ENCODE results near the gene LMNA.
"Not testable (repeated sequence)": the region's sequence is repeated elsewhere in the genome, so short reads cannot be mapped to it uniquely, and the experiment has no call there.

Gene LMNA

DNA sequence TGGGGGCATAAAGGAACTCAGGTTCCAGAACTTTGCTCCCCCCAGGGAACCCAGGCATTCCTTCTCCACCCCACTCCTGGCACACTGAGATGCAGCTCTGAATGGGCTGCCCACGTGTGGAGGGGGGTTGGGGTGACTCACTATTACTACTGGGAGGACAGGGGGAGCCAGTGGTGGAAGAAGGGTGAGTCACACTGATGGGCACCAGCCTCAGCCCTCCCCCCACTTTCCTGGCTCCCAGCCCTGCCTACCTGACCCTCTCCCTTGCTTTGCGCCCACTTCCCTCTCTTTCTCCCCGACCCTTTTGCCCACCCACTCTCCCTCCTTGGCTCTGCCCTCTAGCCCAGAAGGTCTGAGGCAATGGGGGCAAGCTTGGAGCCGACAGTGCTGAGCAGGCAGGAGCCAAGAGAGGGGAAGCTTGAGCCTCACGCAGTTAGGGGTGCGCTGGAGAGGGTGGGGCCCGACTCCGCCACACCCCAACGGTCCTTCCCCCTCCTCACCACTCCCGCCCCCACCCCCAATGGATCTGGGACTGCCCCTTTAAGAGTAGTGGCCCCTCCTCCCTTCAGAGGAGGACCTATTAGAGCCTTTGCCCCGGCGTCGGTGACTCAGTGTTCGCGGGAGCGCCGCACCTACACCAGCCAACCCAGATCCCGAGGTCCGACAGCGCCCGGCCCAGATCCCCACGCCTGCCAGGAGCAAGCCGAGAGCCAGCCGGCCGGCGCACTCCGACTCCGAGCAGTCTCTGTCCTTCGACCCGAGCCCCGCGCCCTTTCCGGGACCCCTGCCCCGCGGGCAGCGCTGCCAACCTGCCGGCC is at the start of gene LMNA:
Gene LMNA (plus strand): TSS at position 611 of the 818 bp plus-strand sequence. CDS start 208 bp downstream, outside the sequence.
- no peak for DNase-seq (ENCODE audit: low read depth)
- H3K4me3 ChIP-seq (ENCODE audit: low read depth, low read length): peak within 1 kb of the TSS; percentile 71
- TF ChIP-seq, protein P1, sequence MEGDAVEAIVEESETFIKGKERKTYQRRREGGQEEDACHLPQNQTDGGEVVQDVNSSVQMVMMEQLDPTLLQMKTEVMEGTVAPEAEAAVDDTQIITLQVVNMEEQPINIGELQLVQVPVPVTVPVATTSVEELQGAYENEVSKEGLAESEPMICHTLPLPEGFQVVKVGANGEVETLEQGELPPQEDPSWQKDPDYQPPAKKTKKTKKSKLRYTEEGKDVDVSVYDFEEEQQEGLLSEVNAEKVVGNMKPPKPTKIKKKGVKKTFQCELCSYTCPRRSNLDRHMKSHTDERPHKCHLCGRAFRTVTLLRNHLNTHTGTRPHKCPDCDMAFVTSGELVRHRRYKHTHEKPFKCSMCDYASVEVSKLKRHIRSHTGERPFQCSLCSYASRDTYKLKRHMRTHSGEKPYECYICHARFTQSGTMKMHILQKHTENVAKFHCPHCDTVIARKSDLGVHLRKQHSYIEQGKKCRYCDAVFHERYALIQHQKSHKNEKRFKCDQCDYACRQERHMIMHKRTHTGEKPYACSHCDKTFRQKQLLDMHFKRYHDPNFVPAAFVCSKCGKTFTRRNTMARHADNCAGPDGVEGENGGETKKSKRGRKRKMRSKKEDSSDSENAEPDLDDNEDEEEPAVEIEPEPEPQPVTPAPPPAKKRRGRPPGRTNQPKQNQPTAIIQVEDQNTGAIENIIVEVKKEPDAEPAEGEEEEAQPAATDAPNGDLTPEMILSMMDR (IDR thresholded peaks at IDR 0.05; ENCODE audit: low read depth, low read length, missing control alignments): no peak

- DNase-seq (ENCODE audit: low read depth): no peak
- H3K4me3 ChIP-seq (ENCODE audit: low read depth, low read length): no peak overlapping the region
- TF ChIP-seq, protein P1 (IDR thresholded peaks at IDR 0.05; ENCODE audit: low read depth, low read length, missing control alignments): no peak
Measured at GRCh38 chr1:156065212-156065611, 49.3 kb upstream of the LMNA start.

DNA sequence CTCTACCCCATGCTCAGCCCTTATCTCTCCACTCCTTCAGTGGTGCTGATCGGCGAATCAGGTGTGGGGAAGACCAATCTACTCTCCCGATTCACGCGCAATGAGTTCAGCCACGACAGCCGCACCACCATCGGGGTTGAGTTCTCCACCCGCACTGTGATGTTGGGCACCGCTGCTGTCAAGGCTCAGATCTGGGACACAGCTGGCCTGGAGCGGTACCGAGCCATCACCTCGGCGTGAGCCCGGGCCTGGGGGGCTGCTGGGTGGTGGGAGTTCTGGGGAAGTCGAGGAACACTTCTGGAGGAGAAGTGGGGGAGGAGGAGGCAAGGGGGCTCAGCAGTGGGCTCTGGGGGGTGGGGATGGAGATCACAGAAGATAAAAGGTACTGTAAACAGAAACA is 48.6 kb upstream of the LMNA start:
- DNase-seq (ENCODE audit: low read depth): no peak
- TF ChIP-seq, protein P1 (IDR thresholded peaks at IDR 0.05; ENCODE audit: low read depth, low read length, missing control alignments): no peak

GRCh38 chr1:156067262-156067661 is 47.2 kb upstream of the LMNA start:
- TF ChIP-seq, protein P1 (IDR thresholded peaks at IDR 0.05; ENCODE audit: low read depth, low read length, missing control alignments): no peak
- DNase-seq (ENCODE audit: low read depth): no peak
- H3K4me3 ChIP-seq (ENCODE audit: low read depth, low read length): no peak overlapping the region

More for the DNA sequence above, 48.6 kb upstream of the LMNA start:
- no peak overlapping the region for H3K4me3 ChIP-seq (ENCODE audit: low read depth, low read length)

- no peak for DNase-seq (ENCODE audit: low read depth)
- H3K4me3 ChIP-seq (ENCODE audit: low read depth, low read length): no peak overlapping the region
- TF ChIP-seq, protein P1 (IDR thresholded peaks at IDR 0.05; ENCODE audit: low read depth, low read length, missing control alignments): no peak
Measured at GRCh38 chr1:156069490-156070455, 44.7 kb upstream of the LMNA start.

GRCh38 chr1:156070548-156070947 is 44.0 kb upstream of the LMNA start:
- no peak for DNase-seq (ENCODE audit: low read depth)
- H3K4me3 ChIP-seq (ENCODE audit: low read depth, low read length): no peak overlapping the region
- TF ChIP-seq, protein P1 (IDR thresholded peaks at IDR 0.05; ENCODE audit: low read depth, low read length, missing control alignments): no peak

DNA sequence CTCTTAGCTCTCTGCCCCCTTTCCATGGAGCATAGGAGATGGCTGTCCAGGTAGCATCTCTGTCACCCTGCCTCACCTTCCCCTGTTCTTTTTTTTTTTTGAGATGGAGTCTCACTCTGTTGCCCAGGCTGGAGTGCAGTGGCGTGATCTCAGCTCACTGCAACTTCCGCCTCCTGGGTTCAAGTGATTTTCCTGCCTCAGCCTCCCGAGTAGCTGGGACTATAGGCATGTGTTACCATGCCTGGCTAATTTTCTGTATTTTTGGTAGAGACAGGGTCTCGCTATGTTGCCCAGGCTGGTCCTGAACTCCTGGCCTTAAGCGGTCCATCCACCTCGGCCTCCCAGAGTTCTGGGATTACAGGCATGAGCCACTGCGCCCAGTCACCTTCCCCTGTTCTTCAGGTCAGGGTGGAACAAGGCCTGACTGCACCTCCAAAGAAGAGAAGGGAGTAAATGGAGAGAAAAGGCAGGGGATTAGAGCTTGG is 43.1 kb upstream of the LMNA start:
- not testable (repeated sequence) for H3K4me3 ChIP-seq (ENCODE audit: low read depth, low read length); DNase-seq (ENCODE audit: low read depth)

Data from GM12864 (cell line).